GM23338 (cell line): ENCODE measurements around the gene CCL4L2.

ENCODE experiments used
- CREB1 ChIP-seq: fragments of 250-450 bp; sonication (Bioruptor Pico); IDR thresholded peaks from 2 replicates; pipeline ENCODE4 v1.5.0; 2020; ENCODE audit warnings: low read depth, mild to moderate bottlenecking, moderate library complexity
- CTCF ChIP-seq, 2 experiments: fragments of 200-600 bp in 1 of 2; sonication (generic) in 1 of 2; conservative IDR thresholded peaks; 2 replicates each; pipeline versions ENCODE4 v1.5.1 to v1.6.1; 2016 to 2017; ENCODE audit warnings: antibody characterized with exemption in 2 of 2, low read depth in 2 of 2, mild to moderate bottlenecking in 2 of 2, moderate library complexity in 1 of 2
- EZH2 ChIP-seq: fragments of 200-600 bp; sonication (generic); IDR thresholded peaks from one replicate; pipeline ENCODE4 v1.8.0; 2017; ENCODE audit warnings: antibody characterized with exemption, mild to moderate bottlenecking, low read depth; ENCODE audit not compliant: unreplicated experiment
- EZH2phosphoT487 ChIP-seq: fragments of 200-600 bp; sonication (generic); IDR thresholded peaks from one replicate; pipeline ENCODE4 v1.8.1; 2018; ENCODE audit warnings: antibody characterized with exemption; ENCODE audit not compliant: unreplicated experiment
- JUNB ChIP-seq: IDR thresholded peaks from one replicate; pipeline ENCODE4 v1.6.1; 2016; ENCODE audit warnings: antibody characterized with exemption; ENCODE audit not compliant: unreplicated experiment
- NANOG ChIP-seq: IDR thresholded peaks from 2 replicates; pipeline ENCODE4 v1.6.1; 2016; ENCODE audit warnings: antibody characterized with exemption, borderline replicate concordance
- POLR2AphosphoS5 ChIP-seq: IDR thresholded peaks from 2 replicates; pipeline ENCODE4 v1.6.1; 2016; ENCODE audit warnings: antibody characterized with exemption, low read depth
- REST ChIP-seq: IDR thresholded peaks from one replicate; pipeline ENCODE4 v1.6.1; 2018; ENCODE audit warnings: antibody characterized with exemption; ENCODE audit not compliant: unreplicated experiment
- STAT1 ChIP-seq: IDR thresholded peaks from one replicate; pipeline ENCODE4 v1.6.1; 2016; ENCODE audit warnings: antibody characterized with exemption; ENCODE audit not compliant: unreplicated experiment
- ZNF114 ChIP-seq: fragments of 250-450 bp; sonication (Bioruptor Pico); IDR thresholded peaks from 2 replicates; pipeline ENCODE4 v1.5.0; 2020; ENCODE audit warnings: mild to moderate bottlenecking, moderate library complexity
- ZNF331 ChIP-seq: fragments of 250-450 bp; sonication (Bioruptor Pico); IDR thresholded peaks from 2 replicates; pipeline ENCODE4 v1.5.0; 2020; ENCODE audit warnings: low read depth, mild to moderate bottlenecking, moderate library complexity
- TF ChIP-seq, protein P1 (sequence below): IDR thresholded peaks from 2 replicates; pipeline ENCODE4 v1.6.1; 2016; ENCODE audit warnings: antibody characterized with exemption
- TF ChIP-seq, protein P2 (sequence below): fragments of 250-450 bp; sonication (Bioruptor Pico); IDR thresholded peaks from 2 replicates; pipeline ENCODE4 v1.5.0; 2020; ENCODE audit warnings: mild to moderate bottlenecking, moderate library complexity

DNA sequence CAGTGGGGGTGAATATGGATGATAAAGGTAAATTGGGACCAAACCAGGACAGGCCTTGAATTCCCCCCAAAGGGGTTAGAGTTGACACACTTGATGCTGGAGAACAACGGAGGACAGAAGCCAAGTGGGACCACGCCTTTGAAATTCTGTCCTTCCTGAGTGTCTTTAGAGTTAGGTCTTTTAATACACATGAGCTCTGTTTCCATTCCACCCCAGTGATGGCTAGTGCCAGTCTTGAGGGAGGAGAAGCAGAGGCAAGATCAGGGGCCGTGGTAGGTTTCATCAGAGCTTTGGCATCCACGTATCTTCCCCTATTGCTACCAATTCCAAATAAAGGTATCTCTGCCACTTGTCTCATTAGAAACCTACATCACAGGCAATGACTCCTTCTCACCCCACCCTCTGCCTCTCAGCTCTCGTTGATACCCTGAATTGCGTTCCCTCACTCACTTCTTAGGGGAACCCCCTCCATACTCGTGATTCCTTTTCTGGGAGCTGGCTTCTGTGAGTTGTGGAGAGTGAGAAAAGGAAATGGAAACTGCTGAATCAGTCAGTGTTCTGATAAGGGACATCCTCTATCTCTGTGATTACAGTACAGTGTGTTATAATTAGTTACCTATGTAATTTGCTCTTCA lies 11.9 kb upstream of the CCL4L2 start:
- TF ChIP-seq CTCF (conservative IDR thresholded peaks at IDR 0.05; ENCODE audit: low read depth in 2 of 2), result no peak
- TF ChIP-seq CREB1 (CRISPR knock-in tag), result no peak
- TF ChIP-seq POLR2AphosphoS5, result no peak
- no peak for TF ChIP-seq EZH2phosphoT487
- TF ChIP-seq EZH2, result no peak
- no peak for TF ChIP-seq STAT1
- no peak for TF ChIP-seq JUNB
- no peak for TF ChIP-seq REST
- TF ChIP-seq ZNF114, result no peak
- TF ChIP-seq ZNF331, result no peak
- TF ChIP-seq, protein P1, sequence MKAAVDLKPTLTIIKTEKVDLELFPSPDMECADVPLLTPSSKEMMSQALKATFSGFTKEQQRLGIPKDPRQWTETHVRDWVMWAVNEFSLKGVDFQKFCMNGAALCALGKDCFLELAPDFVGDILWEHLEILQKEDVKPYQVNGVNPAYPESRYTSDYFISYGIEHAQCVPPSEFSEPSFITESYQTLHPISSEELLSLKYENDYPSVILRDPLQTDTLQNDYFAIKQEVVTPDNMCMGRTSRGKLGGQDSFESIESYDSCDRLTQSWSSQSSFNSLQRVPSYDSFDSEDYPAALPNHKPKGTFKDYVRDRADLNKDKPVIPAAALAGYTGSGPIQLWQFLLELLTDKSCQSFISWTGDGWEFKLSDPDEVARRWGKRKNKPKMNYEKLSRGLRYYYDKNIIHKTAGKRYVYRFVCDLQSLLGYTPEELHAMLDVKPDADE, result no peak
- TF ChIP-seq NANOG, result no peak
- TF ChIP-seq, protein P2, sequence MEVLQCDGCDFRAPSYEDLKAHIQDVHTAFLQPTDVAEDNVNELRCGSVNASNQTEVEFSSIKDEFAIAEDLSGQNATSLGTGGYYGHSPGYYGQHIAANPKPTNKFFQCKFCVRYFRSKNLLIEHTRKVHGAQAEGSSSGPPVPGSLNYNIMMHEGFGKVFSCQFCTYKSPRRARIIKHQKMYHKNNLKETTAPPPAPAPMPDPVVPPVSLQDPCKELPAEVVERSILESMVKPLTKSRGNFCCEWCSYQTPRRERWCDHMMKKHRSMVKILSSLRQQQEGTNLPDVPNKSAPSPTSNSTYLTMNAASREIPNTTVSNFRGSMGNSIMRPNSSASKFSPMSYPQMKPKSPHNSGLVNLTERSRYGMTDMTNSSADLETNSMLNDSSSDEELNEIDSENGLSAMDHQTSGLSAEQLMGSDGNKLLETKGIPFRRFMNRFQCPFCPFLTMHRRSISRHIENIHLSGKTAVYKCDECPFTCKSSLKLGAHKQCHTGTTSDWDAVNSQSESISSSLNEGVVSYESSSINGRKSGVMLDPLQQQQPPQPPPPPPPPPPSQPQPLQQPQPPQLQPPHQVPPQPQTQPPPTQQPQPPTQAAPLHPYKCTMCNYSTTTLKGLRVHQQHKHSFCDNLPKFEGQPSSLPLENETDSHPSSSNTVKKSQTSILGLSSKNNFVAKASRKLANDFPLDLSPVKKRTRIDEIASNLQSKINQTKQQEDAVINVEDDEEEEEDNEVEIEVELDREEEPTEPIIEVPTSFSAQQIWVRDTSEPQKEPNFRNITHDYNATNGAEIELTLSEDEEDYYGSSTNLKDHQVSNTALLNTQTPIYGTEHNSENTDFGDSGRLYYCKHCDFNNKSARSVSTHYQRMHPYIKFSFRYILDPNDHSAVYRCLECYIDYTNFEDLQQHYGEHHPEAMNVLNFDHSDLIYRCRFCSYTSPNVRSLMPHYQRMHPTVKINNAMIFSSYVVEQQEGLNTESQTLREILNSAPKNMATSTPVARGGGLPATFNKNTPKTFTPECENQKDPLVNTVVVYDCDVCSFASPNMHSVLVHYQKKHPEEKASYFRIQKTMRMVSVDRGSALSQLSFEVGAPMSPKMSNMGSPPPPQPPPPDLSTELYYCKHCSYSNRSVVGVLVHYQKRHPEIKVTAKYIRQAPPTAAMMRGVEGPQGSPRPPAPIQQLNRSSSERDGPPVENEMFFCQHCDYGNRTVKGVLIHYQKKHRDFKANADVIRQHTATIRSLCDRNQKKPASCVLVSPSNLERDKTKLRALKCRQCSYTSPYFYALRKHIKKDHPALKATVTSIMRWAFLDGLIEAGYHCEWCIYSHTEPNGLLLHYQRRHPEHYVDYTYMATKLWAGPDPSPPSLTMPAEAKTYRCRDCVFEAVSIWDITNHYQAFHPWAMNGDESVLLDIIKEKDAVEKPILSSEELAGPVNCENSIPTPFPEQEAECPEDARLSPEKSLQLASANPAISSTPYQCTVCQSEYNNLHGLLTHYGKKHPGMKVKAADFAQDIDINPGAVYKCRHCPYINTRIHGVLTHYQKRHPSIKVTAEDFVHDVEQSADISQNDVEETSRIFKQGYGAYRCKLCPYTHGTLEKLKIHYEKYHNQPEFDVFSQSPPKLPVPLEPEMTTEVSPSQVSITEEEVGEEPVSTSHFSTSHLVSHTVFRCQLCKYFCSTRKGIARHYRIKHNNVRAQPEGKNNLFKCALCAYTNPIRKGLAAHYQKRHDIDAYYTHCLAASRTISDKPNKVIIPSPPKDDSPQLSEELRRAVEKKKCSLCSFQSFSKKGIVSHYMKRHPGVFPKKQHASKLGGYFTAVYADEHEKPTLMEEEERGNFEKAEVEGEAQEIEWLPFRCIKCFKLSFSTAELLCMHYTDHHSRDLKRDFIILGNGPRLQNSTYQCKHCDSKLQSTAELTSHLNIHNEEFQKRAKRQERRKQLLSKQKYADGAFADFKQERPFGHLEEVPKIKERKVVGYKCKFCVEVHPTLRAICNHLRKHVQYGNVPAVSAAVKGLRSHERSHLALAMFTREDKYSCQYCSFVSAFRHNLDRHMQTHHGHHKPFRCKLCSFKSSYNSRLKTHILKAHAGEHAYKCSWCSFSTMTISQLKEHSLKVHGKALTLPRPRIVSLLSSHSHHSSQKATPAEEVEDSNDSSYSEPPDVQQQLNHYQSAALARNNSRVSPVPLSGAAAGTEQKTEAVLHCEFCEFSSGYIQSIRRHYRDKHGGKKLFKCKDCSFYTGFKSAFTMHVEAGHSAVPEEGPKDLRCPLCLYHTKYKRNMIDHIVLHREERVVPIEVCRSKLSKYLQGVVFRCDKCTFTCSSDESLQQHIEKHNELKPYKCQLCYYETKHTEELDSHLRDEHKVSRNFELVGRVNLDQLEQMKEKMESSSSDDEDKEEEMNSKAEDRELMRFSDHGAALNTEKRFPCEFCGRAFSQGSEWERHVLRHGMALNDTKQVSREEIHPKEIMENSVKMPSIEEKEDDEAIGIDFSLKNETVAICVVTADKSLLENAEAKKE (CRISPR knock-in tag), result no peak
